ENCODE data around the gene MRPL49. TPM values are rescaled to one million over a fixed set of nuclear protein-coding genes. Genes with fewer than 3 reads are reported as not detected.

Gene MRPL49
- total and polyA plus RNA-seq, 9 of the 15 experiments (the other 6 are each of a cell fraction or from before 2014, with no cell fraction given) = 74.3 to 132 (median 91.2) TPM

GRCh38 chr11:65118097-65118837 lies 3.9 kb upstream of the MRPL49 start:
- H3K27ac ChIP-seq (ENCODE audit: extremely low read depth, low read depth, low read length) = 0 out of 3 replicates have a peak overlapping the region, but pooled peaks have one; percentile 16
- in situ Hi-C loops (cut with MboI) = no loop called here
- TF ChIP-seq ZNF134 (CRISPR knock-in tag; conservative IDR thresholded peaks at IDR 0.05) (no peak), CBX1 (IDR thresholded peaks at IDR 0.05; ENCODE audit: low read depth) (no peak), BHLHE40 (IDR thresholded peaks at IDR 0.05; ENCODE audit: low read length) (no peak), SMARCA5 (IDR thresholded peaks at IDR 0.05) (0 out of 2 replicates have a peak, but pooled peaks have one; percentile 20), CTCF (IDR thresholded peaks at IDR 0.05 in 2 of 3, conservative IDR thresholded peaks at IDR 0.05 in 1 of 3; ENCODE audit: insufficient read depth in 2 of 3, low read depth in 1 of 3, low read length in 3 of 3) (0 out of 6 replicates have a peak, but pooled peaks of 1 of the 3 experiments have one; percentile 6), NR2F6 (CRISPR knock-in tag; IDR thresholded peaks at IDR 0.05) (0 out of 2 replicates have a peak, but pooled peaks have one; percentile 58), HDAC8 (tag; IDR thresholded peaks at IDR 0.05) (no peak), XRCC5 (IDR thresholded peaks at IDR 0.05; ENCODE audit: low read depth, low read length) (0 out of 2 replicates have a peak, but pooled peaks have one; percentile 16)
- peaks cover 28 to 35% of the 10 kb centered on the region in 2 experiments for H3K4me1 ChIP-seq (replicated peaks in 1 of 2; ENCODE audit: control insufficient read depth in 2 of 2, insufficient read depth in 2 of 2, low read length in 2 of 2)
- H2AFZ ChIP-seq (ENCODE audit: low read depth, low read length) = no peak overlapping the region
- no peaks in the 10 kb centered on the region for H3K27me3 ChIP-seq (ENCODE audit: control insufficient read depth in 2 of 2, insufficient read depth in 2 of 2, low read length in 2 of 2)
- intact Hi-C loops (cut with micrococcal nuclease) = loop anchor here (10.0 kb wide), 2 partner anchors 197 to 233 kb away; partner anchors contain the start of gene CDC42EP2
- H4K20me1 ChIP-seq (replicated peaks; ENCODE audit: control insufficient read depth, insufficient read depth, low read length) = no peaks in the 10 kb centered on the region
- peaks cover 61% of the 10 kb centered on the region for H3K79me2 ChIP-seq (ENCODE audit: control insufficient read depth, insufficient read depth, low read length)
- FAIRE-seq (no peak), ATAC-seq (no peak), DNase-seq (ENCODE audit: extremely low read depth in 1 of 4, low spot score in 3 of 4) (peak in 1 of 4 experiments; percentile 4)
- no peaks in the 10 kb centered on the region for H3K9me3 ChIP-seq (replicated peaks; ENCODE audit: control insufficient read depth, insufficient read depth, low read depth, low read length)
- ChIA-PET POLR2A (interaction anchor here (0.6 to 9.5 kb wide), 21 partner anchors 10 to 353 kb away, joined by 3 to 182 read pairs (median 4); partner anchors contain the start of genes CAPN1, DPF2, SPDYC and SYVN1), CTCF (ENCODE audit: low intra/inter-chr PET ratio) (interaction anchor here (0.6 to 1.9 kb wide), 4 partner anchors 104 to 332 kb away, joined by 3 to 7 read pairs (median 4); partner anchors contain the start of gene ARL2)
- H3K4me2 ChIP-seq (ENCODE audit: insufficient read depth, low read length) = peak overlapping the region; percentile 15; the same call in 1 of the 2 replicates
- H3K9ac ChIP-seq (ENCODE audit: insufficient read depth in 1 of 2, low read depth in 2 of 2, low read length in 2 of 2) = no peak overlapping the region; a peak in 1 of 4 replicates
- WGBS (ENCODE audit: insufficient coverage, low coverage, missing lambda C conversion rate) = 69% methylated on average over 18 of the region's 18 CpGs
- no TSS peak for BruUV-seq (replicated peaks)
- no peaks in the 10 kb centered on the region for H3K9me1 ChIP-seq (ENCODE audit: control insufficient read depth, insufficient read depth, low read length)
- peaks cover 61% of the 10 kb centered on the region for H3K36me3 ChIP-seq (ENCODE audit: control insufficient read depth, insufficient read depth, low read length)
- H3K4me3 ChIP-seq = no peak overlapping the region
